Measurements from ENCODE around the gene CNTNAP4.

DNA sequence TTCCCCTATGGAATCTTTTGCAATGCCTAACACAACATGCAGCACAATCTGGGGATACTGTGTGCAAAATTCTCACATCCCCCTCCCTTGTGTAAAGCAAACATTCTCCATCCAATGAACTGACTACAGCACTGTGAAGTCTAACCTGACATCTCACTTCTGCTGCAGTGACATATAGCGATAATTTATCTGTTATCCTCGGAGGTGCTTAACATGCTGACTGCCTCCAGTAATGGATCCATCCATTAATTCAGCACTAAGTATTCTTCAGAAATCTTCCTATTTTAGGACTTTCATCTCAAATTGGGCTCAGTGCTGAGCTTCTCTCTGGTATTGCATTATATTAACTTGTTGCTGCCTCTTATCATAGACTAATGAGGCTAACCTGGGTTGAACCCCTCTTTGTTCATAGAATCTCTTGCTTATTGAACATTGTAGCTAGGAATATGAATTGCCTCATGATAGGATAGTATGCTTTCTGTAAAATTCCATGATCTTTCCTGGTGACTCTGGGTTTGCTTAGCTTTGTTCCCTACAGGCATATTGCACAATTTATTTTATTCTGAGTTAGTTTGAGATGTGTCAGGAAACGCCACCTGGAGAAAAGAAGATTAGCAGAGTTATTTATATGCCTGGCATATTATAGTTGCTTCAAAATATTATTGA lies 187.9 kb downstream of the CNTNAP4 start:
- TF ChIP-seq RAD21 (IDR thresholded peaks at IDR 0.05; ENCODE audit: insufficient read depth, low read depth, low read length) (no peak), HDGF (IDR thresholded peaks at IDR 0.05) (no peak), E2F4 (IDR thresholded peaks at IDR 0.05; ENCODE audit: low read depth, low read length) (no peak), ELK1 (IDR thresholded peaks at IDR 0.05; ENCODE audit: low read depth, low read length) (no peak), NR2C1 (IDR thresholded peaks at IDR 0.05) (no peak), SP1 (IDR thresholded peaks at IDR 0.05; ENCODE audit: low read depth, low read length) (no peak), POLR2AphosphoS5 (IDR thresholded peaks at IDR 0.05; ENCODE audit: low read length) (no peak)
- TF ChIP-seq, protein P1, sequence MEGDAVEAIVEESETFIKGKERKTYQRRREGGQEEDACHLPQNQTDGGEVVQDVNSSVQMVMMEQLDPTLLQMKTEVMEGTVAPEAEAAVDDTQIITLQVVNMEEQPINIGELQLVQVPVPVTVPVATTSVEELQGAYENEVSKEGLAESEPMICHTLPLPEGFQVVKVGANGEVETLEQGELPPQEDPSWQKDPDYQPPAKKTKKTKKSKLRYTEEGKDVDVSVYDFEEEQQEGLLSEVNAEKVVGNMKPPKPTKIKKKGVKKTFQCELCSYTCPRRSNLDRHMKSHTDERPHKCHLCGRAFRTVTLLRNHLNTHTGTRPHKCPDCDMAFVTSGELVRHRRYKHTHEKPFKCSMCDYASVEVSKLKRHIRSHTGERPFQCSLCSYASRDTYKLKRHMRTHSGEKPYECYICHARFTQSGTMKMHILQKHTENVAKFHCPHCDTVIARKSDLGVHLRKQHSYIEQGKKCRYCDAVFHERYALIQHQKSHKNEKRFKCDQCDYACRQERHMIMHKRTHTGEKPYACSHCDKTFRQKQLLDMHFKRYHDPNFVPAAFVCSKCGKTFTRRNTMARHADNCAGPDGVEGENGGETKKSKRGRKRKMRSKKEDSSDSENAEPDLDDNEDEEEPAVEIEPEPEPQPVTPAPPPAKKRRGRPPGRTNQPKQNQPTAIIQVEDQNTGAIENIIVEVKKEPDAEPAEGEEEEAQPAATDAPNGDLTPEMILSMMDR (IDR thresholded peaks at IDR 0.05 in 2 of 3, conservative IDR thresholded peaks at IDR 0.05 in 1 of 3; ENCODE audit: control insufficient read depth in 2 of 3, extremely low read depth in 1 of 3, insufficient read depth in 1 of 3, low read depth in 3 of 3, low read length in 3 of 3), result no peak

Data from GM12878 (cell line).